ENCODE data around the gene LPP.

The LPP gene

DNA sequence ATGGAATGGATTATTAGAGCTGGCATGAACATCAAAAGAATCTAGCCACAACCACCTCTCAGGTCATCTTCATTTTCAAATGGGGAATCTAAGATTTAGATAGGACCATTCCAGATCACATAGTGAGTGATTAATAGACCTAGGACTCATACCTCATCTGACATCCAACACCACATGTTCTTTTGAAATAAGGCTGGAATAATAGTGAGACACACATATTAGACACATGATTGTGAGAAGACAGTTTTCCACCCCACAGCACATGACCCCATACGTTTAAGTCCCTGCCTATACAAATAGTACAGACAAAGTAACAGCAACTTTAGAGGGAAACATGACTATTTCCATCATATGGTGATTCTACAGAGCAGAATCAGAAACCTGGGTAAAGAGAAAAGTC is 673.1 kb downstream of the LPP start:
- DNase-seq, result no peak
- intact Hi-C loops (cut with DNase I), result no loop called here

DNA sequence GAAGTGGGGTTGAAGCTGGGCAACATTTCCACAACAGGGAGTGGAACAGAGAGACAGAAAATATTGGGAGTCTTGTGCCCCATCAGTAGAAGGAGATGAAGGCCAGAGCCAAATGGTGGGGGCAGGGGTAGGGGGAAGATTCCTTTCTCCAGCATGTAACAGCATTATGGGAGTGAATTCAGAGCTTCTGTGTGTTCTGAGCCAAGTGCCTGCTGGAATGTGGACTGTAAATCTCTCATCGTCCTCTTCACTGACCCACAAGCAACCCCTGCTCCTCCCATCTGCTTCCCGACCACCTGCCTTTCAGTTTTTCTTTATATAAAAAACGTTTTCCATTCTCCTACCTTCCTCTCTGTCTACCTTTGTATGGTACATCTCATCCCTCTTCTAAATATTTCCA is 673.6 kb downstream of the LPP start:
- intact Hi-C loops (cut with DNase I), result no loop called here

DNA sequence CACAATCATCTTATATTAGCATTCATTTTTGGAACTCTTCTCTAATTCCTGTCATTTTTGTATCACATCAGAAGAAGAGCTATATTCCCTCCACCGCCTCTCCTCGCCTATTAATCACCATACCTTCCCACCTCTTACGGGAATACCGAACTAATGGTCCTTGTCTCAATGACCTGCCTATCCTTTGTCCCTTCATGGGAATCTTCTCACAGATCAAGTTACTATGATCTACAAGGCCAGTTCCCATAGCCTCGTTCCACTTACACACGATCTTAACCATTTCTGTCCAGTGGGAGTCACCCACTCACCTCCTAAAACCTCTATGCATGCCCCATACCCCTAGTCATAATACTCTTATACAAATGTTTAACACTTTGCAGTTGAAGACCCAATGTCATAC is 675.2 kb downstream of the LPP start:
- DNase-seq, result no peak
- intact Hi-C loops (cut with DNase I), result no loop called here

More for the DNA sequence above, 673.6 kb downstream of the LPP start:
- DNase-seq, result no peak

DNA sequence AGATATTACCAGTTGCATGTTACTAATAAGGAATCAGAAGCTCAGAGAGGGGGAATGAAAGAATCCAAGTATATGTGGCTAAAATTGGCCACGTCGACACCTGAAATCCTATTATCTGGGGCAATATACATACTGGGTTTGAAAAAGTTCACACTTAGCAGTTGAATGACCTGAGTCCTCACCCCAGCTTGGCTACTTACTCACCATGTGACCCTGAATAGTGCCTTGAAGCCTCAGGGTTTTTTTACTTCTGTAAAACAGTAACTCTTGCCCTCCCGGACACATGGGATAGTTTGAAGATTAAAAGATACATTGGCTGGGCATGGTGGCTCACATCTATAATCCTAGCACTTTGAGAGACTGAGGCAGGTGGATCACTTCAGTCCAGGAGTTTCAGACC is 675.6 kb downstream of the LPP start:
- intact Hi-C loops (cut with DNase I), result no loop called here
- DNase-seq, result no peak

DNA sequence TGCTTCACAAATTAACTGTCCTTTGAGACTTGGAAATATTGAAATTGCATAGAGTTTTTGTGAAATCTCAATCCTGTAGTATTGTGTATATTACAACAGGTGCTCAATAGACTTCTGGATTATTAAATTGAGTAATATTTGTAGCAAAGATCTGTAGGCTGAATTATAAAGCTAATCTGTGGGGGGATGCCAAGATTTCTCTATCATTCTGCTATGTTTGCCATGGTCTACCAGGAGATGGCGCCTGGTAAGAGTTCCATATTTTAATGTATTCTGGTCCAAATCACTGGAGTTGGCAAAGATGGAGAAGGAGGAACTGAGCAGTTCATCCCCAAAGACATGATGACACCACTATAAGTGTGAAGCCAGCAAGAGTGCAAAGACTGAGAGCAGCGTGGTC is 676.9 kb downstream of the LPP start:
- DNase-seq, result no peak

DNA sequence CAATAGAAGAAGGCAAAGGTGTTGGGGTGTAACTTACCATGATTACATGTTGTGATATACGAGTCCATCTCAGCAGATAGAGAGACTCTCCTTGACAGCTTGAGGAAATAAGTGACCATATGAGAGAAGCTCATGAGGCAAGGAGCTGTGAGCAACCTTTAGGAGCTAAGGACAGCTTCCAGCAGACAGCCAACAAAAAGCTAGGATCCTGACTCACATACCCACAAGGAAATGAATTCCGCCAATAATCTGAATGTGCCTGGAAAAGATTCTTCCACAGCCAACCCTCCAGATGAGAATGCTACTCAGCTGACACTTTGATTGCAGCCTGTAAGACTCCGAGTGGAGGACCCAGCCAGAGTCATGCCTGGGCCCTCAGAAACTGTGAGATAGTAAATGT is 678.2 kb downstream of the LPP start:
- intact Hi-C loops (cut with DNase I), result no loop called here
- DNase-seq, result no peak

More for the DNA sequence above, 676.9 kb downstream of the LPP start:
- intact Hi-C loops (cut with DNase I), result no loop called here

DNA sequence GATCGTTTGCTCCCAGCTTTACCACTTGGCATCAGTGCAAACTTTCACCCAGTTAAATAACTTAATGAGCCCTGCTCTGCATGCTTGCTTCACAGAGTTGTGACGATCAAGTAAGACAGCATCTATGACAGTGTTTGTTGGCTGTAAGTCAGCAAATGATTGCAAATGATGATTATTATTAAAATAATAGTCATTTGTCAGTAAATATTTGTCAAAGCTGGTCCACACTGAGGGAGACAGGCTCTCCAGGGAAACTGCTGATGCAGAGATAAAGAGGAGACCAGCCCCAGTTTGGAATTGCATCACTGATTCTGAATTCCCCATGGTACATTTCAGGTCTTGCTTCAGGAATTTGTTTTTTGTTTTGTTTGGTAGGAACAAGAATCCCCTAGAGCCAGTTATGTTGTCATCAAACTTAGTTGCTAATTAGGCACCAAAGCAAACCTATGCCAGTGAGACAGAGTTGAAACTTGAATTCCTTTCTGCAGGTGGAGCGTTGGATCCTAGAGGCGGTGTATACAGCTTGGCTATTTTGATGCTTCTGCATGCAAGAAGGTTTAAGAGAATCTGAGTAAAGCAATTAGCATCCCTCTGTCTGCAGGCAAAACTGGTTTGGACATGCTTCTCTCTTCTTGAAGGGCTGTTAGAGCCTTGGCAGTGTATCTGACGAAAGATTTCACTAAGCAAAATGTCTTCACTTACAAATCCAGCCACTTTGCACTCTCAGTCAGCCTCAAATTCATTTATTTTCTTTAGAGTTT is 679.2 kb downstream of the LPP start:
- intact Hi-C loops (cut with DNase I), result no loop called here

DNA sequence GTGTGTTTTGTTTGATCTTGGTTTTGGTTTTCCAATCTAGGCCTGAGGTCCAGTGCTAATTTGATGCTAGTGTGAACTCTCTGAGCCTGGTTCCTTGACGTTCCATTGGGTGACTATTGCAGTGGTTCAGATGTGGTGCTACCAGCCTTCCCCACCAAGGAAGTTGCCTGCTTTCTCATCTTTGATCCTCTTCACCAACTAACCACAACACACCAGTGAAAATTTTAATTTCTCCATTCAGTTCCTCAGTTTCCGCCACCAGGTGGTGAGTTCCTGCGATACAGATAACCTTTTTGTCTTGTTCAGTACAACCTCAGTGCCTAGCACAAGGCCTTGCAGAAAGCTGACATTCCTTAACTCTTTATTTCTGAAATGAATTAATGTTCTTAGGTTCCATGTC is 680.4 kb downstream of the LPP start:
- intact Hi-C loops (cut with DNase I), result no loop called here
- no peak for DNase-seq

More for the DNA sequence above, 679.2 kb downstream of the LPP start:
- DNase-seq, result no peak

DNA sequence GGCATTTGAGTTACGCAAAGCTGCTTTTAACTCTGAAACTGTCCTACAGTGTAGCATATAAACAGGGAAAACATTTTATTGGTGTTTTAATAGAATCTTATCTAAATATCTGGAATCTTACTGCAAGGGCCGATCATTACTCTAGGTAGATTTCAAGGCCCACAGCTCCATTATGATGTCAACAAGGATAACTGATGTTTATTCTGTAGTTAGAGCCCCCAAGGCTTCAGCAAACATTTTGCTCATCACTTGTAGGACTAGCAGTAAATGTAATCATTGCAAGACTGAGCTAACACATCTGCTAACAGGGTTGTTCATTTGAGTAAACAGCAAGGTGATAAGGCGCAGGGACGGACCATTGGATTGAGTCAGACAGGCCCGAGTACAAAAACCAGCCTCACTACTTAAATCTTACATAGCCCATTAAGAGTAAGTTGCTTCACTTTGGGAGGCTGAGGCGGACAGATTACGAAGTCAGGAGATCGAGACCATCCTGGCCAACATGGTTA is 685.3 kb downstream of the LPP start:
- DNase-seq, result no peak
- intact Hi-C loops (cut with DNase I), result no loop called here

DNA sequence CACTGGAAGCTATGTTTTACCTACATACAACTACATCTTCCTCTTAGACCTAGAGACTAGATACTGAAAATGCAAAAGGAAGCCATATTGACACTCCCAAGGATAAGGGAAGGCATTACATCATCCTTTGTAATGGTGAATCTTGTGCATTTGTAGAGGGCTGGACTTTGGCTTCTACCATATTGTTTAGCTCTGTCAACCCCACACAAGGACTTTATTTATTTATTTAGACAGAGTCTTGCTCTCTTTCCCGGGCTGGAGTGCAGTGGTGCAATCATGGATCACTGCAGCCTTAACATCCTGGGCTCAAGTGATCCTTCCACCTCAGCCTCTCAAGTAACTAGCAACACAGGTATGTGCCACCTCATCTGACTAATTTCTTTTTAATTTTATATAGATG is 686.3 kb downstream of the LPP start:
- intact Hi-C loops (cut with DNase I), result no loop called here
- no peak for DNase-seq

DNA sequence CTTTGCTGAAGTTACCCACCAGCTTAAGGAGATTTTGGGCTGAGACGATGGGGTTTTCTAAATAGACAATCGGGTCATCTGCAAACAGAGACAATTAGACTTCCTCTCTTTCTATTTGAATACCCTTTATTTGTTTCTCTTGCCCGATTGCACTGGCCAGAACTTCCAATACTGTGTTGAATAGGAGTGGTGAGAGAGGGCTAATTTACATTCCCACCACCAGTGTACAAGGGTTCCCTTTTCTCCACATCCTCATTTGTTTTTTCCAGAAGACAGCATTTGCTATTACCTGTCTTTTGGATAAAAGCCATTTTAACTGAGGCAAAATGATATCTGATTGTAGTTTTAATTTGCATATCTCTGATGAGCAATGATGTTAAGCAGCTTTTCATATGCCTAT is 687.9 kb downstream of the LPP start:
- intact Hi-C loops (cut with DNase I), result no loop called here
- no peak for DNase-seq

DNA sequence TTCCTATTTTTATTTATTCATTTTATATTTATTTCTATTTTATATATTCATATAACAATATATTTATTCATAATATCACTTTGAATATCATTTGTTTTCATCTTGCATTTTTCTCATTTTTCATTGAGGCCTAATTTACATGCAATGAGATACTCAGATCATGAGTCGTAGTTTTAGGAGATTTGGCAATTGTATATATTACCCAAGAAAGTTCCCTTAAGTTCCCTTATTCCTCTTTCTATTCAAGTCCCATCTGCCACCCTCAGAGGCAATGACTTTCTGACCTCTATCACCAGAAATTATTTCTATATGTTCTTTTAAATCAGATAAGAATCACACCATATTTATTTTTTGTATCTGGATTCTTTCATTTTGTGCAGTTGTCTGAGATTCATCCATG is 688.7 kb downstream of the LPP start:
- intact Hi-C loops (cut with DNase I), result no loop called here

DNA sequence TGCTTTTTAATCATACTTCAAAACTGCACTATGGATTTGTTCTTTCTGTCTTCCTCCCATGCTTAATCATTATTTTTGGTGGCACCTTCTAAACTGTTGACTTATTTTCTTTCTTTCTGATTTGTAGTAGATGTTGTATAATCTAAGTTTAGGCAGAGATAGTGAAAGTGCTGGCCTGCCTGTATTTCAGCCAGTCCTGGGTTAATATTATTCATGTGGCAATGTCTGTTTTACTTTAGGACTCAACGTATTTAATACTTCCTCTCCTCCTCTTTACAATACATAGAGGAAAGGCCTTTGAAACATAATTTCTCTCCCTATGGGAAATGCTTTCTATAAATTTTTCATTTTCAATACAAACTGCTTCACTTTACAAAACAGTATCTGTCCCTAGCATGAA is 690.1 kb downstream of the LPP start:
- intact Hi-C loops (cut with DNase I), result no loop called here
- DNase-seq, result no peak

More for the DNA sequence above, 688.7 kb downstream of the LPP start:
- no peak for DNase-seq

DNA sequence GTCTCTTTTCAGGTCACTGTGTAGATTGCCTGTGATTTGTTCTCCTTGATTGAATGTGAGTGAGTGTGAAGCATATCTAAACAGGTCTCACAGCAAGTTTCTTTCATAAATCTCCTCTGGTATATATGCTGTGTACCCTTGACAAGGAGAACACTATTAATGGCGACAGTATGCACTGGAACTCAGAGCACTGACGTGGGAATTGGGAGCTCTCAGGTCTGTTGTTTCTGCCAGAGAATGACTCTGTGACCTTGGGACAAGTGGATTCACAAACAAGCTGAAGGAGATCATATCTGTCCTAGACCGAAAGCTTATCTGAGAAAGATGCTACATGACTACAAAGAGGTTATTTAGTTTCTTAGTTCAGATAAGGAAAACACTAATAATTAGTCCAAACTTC is 691.6 kb downstream of the LPP start:
- no peak for DNase-seq
- intact Hi-C loops (cut with DNase I), result no loop called here

DNA sequence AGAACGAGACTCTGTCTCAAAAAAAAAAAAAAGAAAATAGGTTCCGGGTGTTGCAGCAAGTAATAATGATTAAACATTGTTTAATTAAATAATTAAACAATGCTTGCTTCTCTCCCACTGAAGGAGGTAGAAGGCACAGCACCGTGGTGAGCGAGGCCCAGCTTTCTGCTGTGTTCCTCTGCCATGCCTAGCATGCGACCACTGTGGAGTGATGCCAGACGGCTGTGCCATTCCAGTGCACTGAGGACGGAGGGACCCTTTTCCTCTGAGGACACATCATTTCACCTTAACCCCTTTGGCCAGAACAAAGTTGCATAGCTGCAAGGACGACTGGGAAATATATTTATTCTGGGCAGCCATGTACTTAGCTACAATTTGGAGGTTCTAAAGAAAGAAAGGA is 695.0 kb downstream of the LPP start:
- intact Hi-C loops (cut with DNase I), result no loop called here
- DNase-seq, result peak in 2 of 10 donors; percentile 78 to 80

DNA sequence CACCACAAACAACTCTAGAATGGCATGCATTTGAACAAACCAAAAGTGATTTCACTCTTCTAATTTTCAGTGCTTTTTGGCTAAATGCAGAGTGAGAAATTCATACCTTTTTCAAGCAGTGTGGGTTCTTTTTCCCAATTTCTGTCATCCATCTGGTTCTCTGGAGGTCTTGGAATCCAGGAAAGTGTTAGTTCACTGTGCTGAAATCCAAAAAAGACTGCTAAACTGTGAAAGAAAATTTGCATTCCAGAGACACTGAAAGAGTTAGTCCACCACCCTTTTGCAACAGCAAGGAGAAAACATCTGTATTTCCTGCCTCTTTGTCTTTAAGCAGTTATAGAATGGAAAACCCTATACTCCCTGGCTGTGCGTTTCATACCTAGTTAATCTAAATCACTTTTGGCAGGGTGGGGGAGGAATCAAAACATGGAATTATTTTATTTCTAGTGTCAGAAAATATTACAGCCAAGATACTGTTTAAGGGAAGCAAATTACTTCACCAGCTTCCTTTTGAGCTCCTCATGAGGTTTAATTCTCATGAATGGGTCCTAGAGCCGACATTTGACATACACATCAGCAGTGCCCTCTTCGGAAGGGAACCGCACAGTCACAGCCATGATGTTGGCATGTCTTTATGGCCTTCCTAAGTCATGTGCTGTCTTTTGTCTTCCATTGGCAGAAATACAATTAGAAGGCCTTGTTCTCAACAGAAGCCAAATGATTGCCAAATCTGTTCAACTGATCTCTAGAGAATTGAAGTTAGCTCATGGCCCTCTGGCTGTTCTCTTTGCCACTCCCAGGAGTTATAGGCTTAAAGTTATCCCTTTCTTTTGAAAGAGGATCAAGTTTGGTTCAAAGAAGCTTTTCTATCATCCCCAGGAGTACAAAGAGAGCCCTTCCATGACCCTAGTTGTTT is 700.2 kb downstream of the LPP start:
- intact Hi-C loops (cut with DNase I), result no loop called here
- DNase-seq, result peak in 2 of 10 donors; percentile 3 to 20

DNA sequence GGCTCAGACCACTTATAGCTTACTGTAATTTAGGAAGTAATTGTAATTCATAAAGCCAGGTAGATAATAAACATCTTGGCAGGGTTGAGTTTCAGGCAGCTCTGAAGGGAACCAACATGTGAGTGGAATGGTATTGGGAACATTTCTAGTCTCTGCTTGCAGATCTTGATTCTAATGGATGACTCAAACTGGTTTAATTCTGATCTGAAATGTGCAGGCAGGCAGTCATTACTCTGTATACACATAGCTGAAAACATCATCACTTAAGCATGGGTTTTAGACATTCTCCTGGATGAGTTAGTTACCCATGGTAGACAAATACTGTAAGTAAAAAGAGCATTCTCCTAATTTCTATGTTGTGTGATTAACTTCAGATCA is 700.8 kb downstream of the LPP start:
- no peak for DNase-seq
- intact Hi-C loops (cut with DNase I), result loop anchor here (5.0 kb wide), 1 partner anchor 98 kb away; no protein-coding TSS in a partner anchor

DNA sequence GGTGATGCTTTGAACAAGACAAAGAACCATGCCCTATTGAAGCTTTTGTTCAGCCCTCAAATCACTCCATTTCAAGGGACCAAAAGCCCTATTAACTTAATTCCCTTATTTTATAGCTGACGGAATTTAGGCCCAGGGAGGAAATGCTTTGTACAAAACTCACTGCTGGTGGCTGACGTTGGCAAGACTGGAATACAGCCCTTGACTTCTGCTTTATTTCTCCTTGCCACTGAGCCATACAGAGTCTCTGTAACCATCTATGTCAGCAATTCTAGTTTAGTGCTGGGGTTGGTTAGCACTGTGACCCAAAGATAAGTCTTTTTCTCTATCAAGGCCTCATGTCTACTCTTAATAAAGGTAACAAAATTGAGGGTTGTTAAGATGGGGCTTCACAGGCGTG is 701.7 kb downstream of the LPP start:
- intact Hi-C loops (cut with DNase I), result loop anchor here (5.0 kb wide), 1 partner anchor 97 kb away; no protein-coding TSS in a partner anchor
- no peak for DNase-seq

DNA sequence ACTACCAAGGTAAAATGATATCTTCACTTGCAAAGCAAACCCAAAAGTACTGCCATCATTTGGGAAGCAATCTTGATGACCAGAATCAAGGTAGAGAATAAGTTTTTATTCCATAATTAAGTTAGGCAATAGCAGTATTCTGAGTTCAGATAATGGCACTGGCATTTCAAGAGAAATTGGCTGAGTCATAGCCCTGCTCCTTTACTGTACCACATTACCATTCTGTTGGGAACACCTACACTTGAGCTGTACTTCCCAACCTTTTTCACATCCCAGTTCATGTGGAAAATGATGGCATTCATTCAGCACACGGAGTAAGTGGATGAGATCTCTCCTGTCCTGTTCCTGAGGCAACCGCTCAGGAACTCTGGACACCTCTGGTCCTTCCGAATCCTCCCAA is 706.2 kb downstream of the LPP start:
- intact Hi-C loops (cut with DNase I), result no loop called here
- no peak for DNase-seq

DNA sequence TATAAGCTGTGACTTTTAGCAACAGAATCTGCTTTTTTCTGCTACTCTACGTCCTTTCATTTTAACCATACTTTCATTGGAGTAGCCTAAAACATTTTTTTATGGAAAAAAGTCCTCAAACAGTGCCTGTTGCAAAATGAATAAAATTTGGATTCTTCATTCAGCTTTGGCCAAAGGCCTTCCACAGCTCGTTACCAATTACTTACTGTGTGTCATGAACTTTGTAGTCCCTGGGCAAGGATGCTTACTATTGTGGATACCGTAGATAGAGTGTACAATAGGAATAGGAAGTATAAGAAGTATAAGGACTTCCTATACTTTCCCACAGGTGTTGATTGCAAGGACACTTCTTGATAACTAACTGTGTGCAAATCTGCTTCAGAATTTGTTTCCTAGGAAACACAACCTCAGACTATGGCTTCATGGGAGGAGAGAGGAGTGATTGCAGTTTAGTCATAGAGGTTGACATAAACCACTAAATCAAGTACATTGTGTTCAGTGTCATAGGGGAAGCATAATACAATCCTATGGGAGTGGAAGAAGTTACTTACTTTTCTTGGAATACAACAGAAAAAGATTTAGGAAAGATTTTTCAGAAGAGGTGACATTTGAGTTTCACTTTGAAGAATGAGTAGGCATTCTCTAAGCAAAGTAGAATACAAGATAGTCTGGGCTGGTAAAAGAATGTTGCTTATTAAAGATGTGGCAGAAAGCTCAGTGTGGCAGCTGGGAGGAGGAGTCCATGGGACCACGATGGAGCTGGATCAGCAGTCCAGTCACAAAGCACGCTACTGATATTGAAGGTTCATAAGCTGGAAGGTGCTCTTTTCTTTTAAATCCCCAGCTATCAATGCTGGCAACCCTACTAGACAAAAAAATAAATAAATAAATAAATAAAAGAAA is 708.1 kb downstream of the LPP start:
- DNase-seq, result no peak
- intact Hi-C loops (cut with DNase I), result no loop called here

Data from posterior cingulate gyrus (tissue), 11 donors.